Activated CD4-positive, alpha-beta T cell treated with anti-CD3 and anti-CD28 coated beads for 1 hour (primary cell): Measurements from ENCODE around the gene RIC8B.
A peak's percentile ranks its signal among the peaks of the same experiment; 100 is the strongest.

Experiments
- DNase-seq: peaks from one replicate; pipeline ENCODE4 v3.0.0-alpha.2; 2020

Gene RIC8B

GRCh38 chr12:106873983-106874382 is 99.5 kb downstream of the RIC8B start:
- no peak for DNase-seq

- no peak for DNase-seq
These were observed 104.3 kb downstream of the RIC8B start for GRCh38 chr12:106878804-106879203.

- DNase-seq = no peak
These were observed 105.1 kb downstream of the RIC8B start for GRCh38 chr12:106879612-106880011.

GRCh38 chr12:106883426-106883825 is 108.9 kb downstream of the RIC8B start:
- DNase-seq = no peak

GRCh38 chr12:106885026-106885425 is 110.5 kb downstream of the RIC8B start:
- DNase-seq = no peak

- DNase-seq = no peak
These were observed 111.2 kb downstream of the RIC8B start for GRCh38 chr12:106885541-106886249.

- DNase-seq = no peak
These were observed 112.5 kb downstream of the RIC8B start for GRCh38 chr12:106886932-106887331.

- no peak for DNase-seq
These were observed 114.0 kb downstream of the RIC8B start for GRCh38 chr12:106888348-106888970.

- DNase-seq = no peak
These were observed 114.8 kb downstream of the RIC8B start for GRCh38 chr12:106889326-106889725.

GRCh38 chr12:106889950-106890626 is 115.6 kb downstream of the RIC8B start:
- no peak for DNase-seq

- no peak for DNase-seq
These were observed 117.6 kb downstream of the RIC8B start for GRCh38 chr12:106892075-106892474.

- DNase-seq = no peak
These were observed 119.0 kb downstream of the RIC8B start for GRCh38 chr12:106893451-106893850.

- no peak for DNase-seq
These were observed 120.3 kb downstream of the RIC8B start for GRCh38 chr12:106894774-106895173.

GRCh38 chr12:106896603-106897002 is 122.1 kb downstream of the RIC8B start:
- no peak for DNase-seq

GRCh38 chr12:106897082-106897481 is 122.6 kb downstream of the RIC8B start:
- DNase-seq = no peak

- no peak for DNase-seq
These were observed 123.8 kb downstream of the RIC8B start for GRCh38 chr12:106897981-106898901.

GRCh38 chr12:106900554-106900953 is 126.1 kb downstream of the RIC8B start:
- no peak for DNase-seq

GRCh38 chr12:106901276-106901675 is 126.8 kb downstream of the RIC8B start:
- no peak for DNase-seq

GRCh38 chr12:106902053-106902452 is 127.6 kb downstream of the RIC8B start:
- no peak for DNase-seq

GRCh38 chr12:106903241-106903945 is 128.9 kb downstream of the RIC8B start:
- DNase-seq = peak; percentile 63

GRCh38 chr12:106906715-106907114 is 132.2 kb downstream of the RIC8B start:
- DNase-seq = no peak

GRCh38 chr12:106907411-106907810 is 132.9 kb downstream of the RIC8B start:
- no peak for DNase-seq
